HG03457 (cell line): ENCODE data around the gene LRRC55.

Source experiments
- ATAC-seq: cut with Tn5 transposase; IDR thresholded peaks from one replicate; pipeline ENCODE4 v1.9.1; 2021; ENCODE audit warnings: moderate number of reproducible peaks; ENCODE audit not compliant: unreplicated experiment

LRRC55 gene

DNA sequence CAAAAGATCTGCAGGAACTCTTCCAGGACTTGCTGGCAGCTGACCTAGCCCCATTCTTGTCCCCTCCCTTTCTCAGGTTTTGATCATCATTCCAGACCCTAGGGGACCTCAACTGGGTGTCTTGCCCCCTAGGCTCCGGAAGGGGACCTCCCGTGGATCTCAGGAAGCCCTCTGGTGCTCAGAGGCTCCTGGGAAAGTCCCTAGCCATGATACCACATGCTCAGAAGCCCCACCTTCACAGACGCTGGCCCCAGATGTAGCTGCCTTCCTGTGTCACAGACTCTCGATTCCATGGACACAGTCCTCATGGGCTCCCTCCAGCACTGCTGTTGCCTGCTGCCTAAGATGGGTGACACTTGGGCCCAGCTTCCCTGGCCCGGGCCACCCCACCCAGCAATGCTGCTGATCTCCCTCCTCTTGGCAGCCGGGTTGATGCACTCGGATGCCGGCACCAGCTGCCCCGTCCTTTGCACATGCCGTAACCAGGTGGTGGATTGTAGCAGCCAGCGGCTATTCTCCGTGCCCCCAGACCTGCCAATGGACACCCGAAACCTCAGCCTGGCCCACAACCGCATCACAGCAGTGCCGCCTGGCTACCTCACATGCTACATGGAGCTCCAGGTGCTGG, at the start of gene LRRC55:
TSS of gene LRRC55 (plus strand) at position 276 of the 628 bp plus-strand sequence. CDS start at position 346, 70 bp downstream.
- no peak for ATAC-seq

DNA sequence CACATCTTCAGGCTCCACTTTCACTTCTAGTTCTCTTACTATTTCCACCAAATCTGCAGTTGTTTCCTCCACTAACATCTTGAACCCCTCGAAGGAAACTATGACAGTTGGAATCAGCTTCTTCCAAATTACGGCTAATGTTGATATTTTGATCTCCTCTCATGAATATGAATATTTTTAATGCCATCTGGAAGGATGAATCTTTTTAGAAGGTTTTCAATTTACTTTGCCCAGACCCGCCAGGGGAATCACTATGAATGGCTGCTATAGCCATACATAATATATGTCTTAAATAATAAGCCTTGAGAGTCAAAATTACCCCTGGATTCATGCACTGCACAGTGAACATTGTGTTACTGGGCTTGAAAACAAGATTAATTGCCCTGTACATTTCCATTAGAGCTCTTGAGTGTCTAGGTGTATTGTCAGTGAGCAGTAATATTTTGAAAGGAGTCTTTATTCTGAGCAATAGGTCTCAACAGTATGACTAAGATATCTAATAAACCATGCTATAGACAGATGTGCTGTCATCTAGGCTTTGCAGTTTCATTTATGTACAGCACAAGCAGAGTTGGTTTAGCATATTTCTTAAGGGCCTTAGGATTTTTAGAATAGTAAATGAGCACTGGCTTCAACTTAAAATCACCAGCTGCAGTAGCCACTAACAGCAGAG, 48.3 kb upstream of the LRRC55 start:
- no peak for ATAC-seq

GRCh38 chr11:57134284-57134683, 47.5 kb upstream of the LRRC55 start:
- ATAC-seq: no peak

DNA sequence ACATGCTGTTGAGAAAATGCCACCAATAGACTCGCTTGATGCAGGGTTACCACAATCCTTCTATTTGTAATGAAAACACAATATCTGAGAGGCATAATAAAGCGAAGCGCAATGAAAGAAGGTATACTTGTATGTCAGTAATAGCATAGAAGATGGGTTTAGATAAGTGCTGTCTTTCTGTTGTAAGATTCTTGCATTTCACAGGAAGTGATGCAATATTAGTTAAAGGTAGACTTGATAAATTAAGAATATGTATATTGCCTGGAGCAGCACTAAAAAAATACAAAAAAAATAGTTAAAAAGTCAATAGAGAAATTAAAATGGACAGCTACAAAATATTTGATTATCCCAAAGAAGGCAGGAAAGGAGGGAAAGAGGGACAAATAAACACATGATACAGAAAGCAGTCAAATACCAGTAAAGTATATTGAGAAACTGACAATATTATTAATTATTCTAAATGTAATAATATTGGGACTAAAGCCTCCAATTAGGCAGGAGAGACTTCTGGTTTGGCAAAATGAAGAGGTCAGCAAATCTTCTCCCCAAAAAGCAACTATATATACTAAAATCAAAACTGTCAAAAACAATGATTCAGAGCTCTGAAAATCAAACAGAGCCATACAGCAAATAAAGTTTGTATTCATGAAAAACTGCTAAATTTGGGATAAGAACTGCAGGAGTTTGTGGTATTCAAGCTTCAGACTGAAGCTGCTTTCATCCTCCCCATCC, 46.6 kb upstream of the LRRC55 start:
- ATAC-seq: no peak

DNA sequence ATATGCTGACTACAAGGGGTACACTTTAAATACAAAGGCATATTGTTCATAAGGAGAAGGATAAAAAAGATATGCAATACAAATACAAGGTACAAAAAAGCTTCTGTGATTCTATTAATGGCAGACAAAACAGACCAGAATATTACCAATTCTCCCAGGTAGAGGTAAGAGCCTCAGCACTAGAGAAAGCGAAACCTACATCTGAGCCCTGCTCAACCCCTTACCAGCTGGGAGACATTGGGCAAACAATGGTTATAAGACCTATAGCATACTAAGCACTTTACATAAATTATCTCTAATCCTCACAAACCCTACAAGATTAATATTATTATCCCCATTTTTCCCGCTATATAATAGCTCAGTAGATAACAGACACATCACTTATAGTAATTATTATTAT, 41.2 kb upstream of the LRRC55 start:
- ATAC-seq: no peak

DNA sequence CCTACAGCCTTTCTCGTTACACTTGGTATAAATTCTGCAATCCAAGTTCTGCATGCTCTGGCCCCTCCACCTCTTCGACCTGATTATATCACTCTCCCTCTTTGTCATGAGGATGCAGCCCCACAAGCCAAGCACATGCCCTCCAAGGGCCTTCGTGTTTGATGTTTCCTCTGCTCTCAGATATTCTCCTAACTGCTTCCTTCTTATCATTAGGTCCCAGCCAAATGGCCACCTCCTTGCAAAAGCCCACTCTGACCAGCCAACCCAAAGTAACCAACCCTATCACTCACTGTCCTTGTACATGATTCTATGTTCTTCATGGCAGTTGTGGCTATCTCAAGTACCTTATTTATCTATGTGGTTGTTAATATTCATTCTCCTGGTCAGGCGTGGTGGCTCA, 38.3 kb upstream of the LRRC55 start:
- no peak for ATAC-seq

DNA sequence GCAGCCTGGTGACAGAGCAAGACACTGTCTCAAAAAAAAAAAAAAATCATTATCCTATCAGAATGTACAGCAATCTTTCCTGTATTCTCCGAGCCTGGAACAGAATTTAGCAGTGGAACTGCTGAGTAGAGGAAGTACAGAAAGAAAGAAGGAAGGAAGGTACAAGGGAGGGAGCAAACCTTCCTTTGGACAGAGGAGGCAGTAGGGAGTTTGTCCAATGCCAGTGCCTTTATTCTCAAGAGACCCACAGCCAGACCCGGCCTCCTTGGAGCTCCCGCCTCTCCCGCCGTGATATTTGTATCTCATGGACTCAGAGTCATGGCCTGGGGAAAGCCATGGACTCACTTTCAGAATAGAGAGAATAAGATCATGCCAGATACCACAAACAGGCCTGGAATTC, 37.7 kb upstream of the LRRC55 start:
- ATAC-seq: no peak

DNA sequence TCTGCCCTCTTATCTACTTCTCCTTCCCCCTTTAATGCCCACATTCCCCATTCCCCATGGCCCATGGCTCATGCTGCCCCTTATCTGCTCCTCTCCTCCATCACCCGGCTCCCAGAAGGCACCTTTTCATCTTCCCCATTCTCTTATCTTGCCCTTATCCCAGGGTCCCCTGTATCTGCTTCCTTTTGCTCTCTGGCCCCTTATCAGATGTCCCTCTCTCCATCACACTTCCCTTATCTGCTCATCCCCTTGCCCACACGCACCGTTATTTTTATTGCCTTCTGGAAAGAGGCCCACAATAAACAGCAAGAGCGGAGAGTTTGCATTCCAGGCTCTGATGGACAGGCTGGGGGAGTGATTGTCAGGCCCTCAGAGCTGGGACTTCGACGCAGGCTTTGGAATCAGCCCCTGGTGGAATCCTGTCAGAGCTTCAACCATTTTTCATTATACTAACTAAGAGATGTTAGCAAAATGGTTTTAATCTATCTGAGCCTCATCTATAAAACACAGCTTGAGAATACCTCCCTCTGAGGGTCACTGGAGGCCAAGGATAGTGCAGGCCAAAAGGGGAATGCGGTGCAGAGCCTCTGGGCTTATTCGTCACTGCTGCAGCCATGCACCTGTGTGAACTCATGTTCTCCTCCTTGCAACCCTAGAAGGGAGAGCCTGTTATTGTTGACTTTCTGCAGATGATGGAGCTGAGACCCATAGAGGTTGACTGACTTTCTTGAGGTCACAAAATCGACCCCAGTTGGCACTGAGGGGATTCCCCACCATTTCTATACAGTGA, 37.0 kb upstream of the LRRC55 start:
- no peak for ATAC-seq

DNA sequence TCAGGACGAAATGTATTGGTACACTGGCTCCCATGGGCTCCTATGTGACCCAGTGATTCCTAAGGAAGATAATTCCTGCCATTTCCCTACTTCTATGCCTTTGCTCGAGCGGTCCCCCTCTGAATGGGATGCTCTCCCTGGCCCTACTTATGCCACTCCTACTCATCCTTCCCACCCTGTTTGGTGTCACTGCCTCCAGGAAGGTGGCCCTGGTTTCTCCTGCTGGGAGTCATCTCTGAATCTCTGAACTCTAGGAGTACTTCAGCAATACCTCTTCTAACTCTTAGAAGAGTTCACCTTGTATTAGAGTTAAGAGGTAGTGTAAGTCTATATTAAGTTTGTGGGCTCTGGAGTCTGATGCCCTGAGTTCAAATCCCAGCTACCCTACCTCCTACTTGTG, 35.5 kb upstream of the LRRC55 start:
- no peak for ATAC-seq

GRCh38 chr11:57148621-57149020, 33.1 kb upstream of the LRRC55 start:
- ATAC-seq: no peak

DNA sequence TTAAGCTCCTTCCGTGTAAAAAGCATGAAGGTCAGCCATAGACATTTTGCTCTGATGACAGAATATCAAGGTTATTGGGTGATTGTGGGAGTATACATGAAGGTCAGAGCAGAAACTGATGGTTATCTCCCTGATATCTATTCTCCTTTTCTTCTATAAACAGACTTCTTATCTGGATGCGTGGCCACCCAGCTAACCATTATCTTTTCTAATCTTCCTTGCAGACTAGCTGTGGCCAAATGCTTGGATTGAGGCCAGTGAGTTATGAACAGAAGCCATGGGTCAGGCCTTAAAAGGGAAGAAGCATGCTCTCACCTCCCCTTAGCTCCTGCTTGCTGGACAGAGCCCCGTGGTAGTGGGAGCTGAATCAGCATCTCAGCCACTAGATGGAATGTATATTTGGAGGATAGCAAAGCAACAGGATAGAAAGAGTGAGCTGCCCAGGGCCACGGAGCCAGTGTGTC, 31.3 kb upstream of the LRRC55 start:
- ATAC-seq: no peak

GRCh38 chr11:57152134-57152533, 29.6 kb upstream of the LRRC55 start:
- no peak for ATAC-seq

GRCh38 chr11:57153448-57153847, 28.3 kb upstream of the LRRC55 start:
- no peak for ATAC-seq

DNA sequence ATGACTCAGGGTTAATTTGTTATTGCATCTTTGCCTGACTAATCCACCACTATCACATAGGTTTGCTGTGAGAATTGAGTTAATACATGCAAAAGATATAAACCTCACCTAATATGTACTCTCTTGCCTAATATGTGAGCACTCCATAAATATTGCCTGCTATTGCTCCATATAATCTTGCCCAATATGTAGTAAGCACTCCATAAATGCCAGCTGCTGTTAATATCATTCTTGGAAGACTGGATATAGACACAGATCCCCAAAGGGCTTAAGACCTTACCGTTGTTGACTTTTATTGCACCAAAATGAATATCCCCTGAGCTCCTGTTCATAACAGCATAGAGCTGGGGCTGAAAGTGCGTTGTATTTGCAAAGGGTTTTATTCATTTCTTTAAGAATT, 27.0 kb upstream of the LRRC55 start:
- no peak for ATAC-seq

GRCh38 chr11:57155400-57155799, 26.4 kb upstream of the LRRC55 start:
- ATAC-seq: no peak

- ATAC-seq: no peak
These were observed 25.7 kb upstream of the LRRC55 start for GRCh38 chr11:57155838-57156607.

GRCh38 chr11:57156928-57157327, 24.8 kb upstream of the LRRC55 start:
- no peak for ATAC-seq

DNA sequence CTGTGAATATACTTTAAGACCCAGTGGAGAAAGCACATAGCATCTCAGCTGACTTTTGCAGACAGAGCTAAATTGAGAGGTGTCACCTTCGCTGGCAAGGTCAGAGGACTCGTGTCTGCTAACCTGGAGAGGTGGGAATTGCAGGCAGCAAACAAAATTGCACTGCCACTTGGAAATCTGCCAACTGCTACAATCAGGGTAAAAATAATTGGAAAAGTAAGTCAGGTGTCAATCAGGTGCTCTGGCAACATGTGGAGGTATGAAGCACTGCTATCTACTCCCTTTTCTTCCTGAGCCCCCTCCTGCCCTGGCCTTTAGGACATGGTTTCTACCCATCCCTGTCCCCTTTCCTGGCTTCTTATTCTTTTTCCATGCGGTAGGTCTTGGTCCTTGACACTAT, 24.1 kb upstream of the LRRC55 start:
- no peak for ATAC-seq

GRCh38 chr11:57158180-57158579, 23.6 kb upstream of the LRRC55 start:
- no peak for ATAC-seq

- ATAC-seq: no peak
These were observed 23.2 kb upstream of the LRRC55 start for GRCh38 chr11:57158599-57158998.

DNA sequence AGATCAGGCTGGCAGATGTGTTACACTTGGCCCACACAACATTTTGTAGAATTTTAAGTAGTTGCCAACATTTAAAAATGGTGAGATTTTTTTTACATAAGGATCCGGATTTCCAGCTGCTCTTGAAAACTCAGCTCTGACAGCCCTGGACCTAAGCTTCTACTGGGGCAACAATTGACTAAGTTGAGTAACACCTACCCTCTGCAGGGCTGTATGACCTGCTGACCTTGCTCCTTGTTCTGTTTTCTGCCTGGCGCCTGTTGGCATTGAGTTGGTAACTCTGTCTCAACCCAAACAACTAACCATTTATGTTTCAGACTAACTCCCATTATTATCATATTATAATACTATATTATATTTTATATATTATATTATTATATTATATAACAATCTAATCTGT, 21.1 kb upstream of the LRRC55 start:
- no peak for ATAC-seq
